Measurements from ENCODE around the gene USP12.

DNA sequence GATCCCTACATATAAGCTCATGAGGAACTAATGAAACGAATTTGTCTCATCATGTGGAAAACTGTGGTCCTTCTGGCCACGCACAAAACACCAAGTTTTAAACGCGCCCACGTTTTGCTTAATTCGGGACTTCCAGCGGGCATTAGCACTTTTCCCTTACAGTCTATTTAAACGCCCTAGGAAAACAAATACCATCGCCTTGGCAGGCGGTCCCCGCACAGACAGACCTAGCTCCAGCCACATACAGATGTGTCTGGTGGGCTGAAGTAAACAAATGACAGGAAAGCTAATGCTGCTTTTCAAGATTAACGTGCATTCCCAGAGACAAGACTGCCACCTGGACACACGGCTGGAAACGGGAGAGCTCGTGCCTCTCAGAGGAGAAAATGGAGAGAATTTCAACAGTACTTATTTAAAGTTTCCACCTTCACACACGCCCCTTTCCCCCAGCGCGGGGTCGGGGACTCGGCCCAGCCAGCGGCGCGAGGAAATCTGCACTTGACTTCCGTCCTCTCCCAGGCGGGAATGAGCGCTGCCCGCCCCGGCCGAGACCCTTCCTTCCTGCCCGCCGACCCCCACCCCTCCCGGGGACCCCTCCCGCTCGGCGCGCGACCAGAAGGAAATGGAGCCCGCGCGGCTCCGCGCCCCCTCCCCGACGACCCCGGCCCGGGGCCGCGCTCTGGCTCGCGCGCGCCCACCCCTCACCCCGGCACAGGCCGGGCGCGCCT lies 931 bp downstream of the USP12 start:
- TF ChIP-seq, protein P1, sequence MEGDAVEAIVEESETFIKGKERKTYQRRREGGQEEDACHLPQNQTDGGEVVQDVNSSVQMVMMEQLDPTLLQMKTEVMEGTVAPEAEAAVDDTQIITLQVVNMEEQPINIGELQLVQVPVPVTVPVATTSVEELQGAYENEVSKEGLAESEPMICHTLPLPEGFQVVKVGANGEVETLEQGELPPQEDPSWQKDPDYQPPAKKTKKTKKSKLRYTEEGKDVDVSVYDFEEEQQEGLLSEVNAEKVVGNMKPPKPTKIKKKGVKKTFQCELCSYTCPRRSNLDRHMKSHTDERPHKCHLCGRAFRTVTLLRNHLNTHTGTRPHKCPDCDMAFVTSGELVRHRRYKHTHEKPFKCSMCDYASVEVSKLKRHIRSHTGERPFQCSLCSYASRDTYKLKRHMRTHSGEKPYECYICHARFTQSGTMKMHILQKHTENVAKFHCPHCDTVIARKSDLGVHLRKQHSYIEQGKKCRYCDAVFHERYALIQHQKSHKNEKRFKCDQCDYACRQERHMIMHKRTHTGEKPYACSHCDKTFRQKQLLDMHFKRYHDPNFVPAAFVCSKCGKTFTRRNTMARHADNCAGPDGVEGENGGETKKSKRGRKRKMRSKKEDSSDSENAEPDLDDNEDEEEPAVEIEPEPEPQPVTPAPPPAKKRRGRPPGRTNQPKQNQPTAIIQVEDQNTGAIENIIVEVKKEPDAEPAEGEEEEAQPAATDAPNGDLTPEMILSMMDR (conservative IDR thresholded peaks at IDR 0.05; ENCODE audit: low read depth in 2 of 2), result 0 out of 4 replicates have a peak, but pooled peaks of 1 of the 2 experiments have one; percentile 0
- TF ChIP-seq POLR2AphosphoS5 (IDR thresholded peaks at IDR 0.05; ENCODE audit: low read depth) (no peak), EZH2 (IDR thresholded peaks at IDR 0.05; ENCODE audit: low read depth, unreplicated experiment) (no peak), EZH2phosphoT487 (IDR thresholded peaks at IDR 0.05; ENCODE audit: unreplicated experiment) (no peak), CREB1 (CRISPR knock-in tag; IDR thresholded peaks at IDR 0.05; ENCODE audit: low read depth) (no peak), ZNF331 (CRISPR knock-in tag; IDR thresholded peaks at IDR 0.05; ENCODE audit: low read depth) (no peak), STAT1 (IDR thresholded peaks at IDR 0.05; ENCODE audit: unreplicated experiment) (no peak), ZNF114 (CRISPR knock-in tag; IDR thresholded peaks at IDR 0.05) (no peak), JUNB (IDR thresholded peaks at IDR 0.05; ENCODE audit: unreplicated experiment) (no peak), NANOG (IDR thresholded peaks at IDR 0.05; ENCODE audit: borderline replicate concordance) (no peak)
- TF ChIP-seq, protein P2, sequence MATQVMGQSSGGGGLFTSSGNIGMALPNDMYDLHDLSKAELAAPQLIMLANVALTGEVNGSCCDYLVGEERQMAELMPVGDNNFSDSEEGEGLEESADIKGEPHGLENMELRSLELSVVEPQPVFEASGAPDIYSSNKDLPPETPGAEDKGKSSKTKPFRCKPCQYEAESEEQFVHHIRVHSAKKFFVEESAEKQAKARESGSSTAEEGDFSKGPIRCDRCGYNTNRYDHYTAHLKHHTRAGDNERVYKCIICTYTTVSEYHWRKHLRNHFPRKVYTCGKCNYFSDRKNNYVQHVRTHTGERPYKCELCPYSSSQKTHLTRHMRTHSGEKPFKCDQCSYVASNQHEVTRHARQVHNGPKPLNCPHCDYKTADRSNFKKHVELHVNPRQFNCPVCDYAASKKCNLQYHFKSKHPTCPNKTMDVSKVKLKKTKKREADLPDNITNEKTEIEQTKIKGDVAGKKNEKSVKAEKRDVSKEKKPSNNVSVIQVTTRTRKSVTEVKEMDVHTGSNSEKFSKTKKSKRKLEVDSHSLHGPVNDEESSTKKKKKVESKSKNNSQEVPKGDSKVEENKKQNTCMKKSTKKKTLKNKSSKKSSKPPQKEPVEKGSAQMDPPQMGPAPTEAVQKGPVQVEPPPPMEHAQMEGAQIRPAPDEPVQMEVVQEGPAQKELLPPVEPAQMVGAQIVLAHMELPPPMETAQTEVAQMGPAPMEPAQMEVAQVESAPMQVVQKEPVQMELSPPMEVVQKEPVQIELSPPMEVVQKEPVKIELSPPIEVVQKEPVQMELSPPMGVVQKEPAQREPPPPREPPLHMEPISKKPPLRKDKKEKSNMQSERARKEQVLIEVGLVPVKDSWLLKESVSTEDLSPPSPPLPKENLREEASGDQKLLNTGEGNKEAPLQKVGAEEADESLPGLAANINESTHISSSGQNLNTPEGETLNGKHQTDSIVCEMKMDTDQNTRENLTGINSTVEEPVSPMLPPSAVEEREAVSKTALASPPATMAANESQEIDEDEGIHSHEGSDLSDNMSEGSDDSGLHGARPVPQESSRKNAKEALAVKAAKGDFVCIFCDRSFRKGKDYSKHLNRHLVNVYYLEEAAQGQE (IDR thresholded peaks at IDR 0.05; ENCODE audit: unreplicated experiment), result no peak
- TF ChIP-seq, protein P3, sequence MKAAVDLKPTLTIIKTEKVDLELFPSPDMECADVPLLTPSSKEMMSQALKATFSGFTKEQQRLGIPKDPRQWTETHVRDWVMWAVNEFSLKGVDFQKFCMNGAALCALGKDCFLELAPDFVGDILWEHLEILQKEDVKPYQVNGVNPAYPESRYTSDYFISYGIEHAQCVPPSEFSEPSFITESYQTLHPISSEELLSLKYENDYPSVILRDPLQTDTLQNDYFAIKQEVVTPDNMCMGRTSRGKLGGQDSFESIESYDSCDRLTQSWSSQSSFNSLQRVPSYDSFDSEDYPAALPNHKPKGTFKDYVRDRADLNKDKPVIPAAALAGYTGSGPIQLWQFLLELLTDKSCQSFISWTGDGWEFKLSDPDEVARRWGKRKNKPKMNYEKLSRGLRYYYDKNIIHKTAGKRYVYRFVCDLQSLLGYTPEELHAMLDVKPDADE (IDR thresholded peaks at IDR 0.05), result no peak

All from GM23338 (cell line).